ENCODE results near the gene EFEMP1. TPM values are rescaled to one million over a fixed set of nuclear protein-coding genes. Genes with fewer than 3 reads are reported as not detected.
"Not testable (repeated sequence)": the region's sequence is repeated elsewhere in the genome, so short reads cannot be mapped to it uniquely, and the experiment has no call there.

The EFEMP1 gene
- total RNA-seq, 6 donors from 2014 or later, result 65.0 to 293 (median 213) TPM

DNA sequence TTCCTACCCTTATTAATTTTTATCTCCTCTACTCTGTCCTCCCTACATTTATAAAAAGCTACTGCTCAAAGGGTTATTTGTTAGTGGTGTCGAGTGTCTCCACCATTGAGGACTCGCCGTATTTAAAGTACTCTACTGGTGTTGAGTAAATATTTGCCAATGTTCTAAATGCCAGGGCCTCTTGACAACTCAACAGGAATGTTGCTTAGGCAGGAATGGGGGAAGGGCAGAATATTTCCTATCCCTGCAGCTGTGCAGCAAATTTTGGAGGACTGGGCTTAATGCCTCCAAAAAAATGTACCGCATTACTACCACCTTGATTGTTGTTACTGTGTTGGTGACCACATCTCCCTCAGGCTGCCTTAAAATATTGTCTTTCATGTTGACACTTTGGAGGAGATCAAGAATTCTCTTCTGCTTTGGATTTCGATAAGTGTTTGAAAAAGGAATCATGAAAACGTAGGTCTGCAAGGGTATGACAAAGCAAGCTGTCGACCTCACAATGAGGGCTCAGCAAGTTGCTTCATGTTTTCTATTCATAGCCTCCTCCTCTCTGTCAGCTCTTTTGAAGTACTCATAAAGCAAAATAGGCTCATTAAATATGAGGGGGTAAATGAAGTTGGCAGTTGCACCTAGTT is 84.3 kb downstream of the EFEMP1 start:
- DNase-seq (peak in 1 of 2 donors; percentile 48), ATAC-seq (ENCODE audit: low FRiP score in 2 of 2) (peak; percentile 64 to 91)
- Histone ChIP-seq H3K4me3 (no peak overlapping the region), H3K9me3 (no peaks in the 10 kb centered on the region), H3K27me3 (no peaks in the 10 kb centered on the region), H3K4me1 (peaks cover 0 to 19% (median 5%) of the 10 kb centered on the region in 4 donors), H3K27ac (peak overlapping the region; percentile 62 to 77 (median 66)), H3K36me3 (no peaks in the 10 kb centered on the region)
- WGBS, 2 donors, result 36 to 39% methylated on average over 7 of the region's 7 CpGs
- TF ChIP-seq POLR2A (IDR thresholded peaks at IDR 0.05) (no peak), CTCF (IDR thresholded peaks at IDR 0.05) (no peak), POLR2AphosphoS5 (IDR thresholded peaks at IDR 0.05) (peak; percentile 22 to 55), EP300 (IDR thresholded peaks at IDR 0.05) (peak in 3 of 4 donors; percentile 79 to 97 (median 89))

- peak; percentile 39 to 40 for ATAC-seq (ENCODE audit: low FRiP score in 2 of 2)
- no peaks in the 10 kb centered on the region for H3K9me3 ChIP-seq
- no peak for DNase-seq
- no peaks in the 10 kb centered on the region for H3K27me3 ChIP-seq
- H3K4me1 ChIP-seq, result peaks cover 0 to 13% (median 3%) of the 10 kb centered on the region in 4 donors
- no peaks in the 10 kb centered on the region for H3K36me3 ChIP-seq
- peak overlapping the region in 3 of 4 donors; percentile 58 to 77 (median 69) for H3K27ac ChIP-seq
- TF ChIP-seq EP300 (IDR thresholded peaks at IDR 0.05) (no peak), POLR2A (IDR thresholded peaks at IDR 0.05) (no peak), POLR2AphosphoS5 (IDR thresholded peaks at IDR 0.05) (no peak), CTCF (IDR thresholded peaks at IDR 0.05) (no peak)
- WGBS, 2 donors, result 52 to 57% methylated on average over 1 of the region's 1 CpG
- H3K4me3 ChIP-seq, result no peak overlapping the region
These were observed 84.9 kb downstream of the EFEMP1 start for GRCh38 chr2:55838653-55839052.

GRCh38 chr2:55838117-55838516 is 85.5 kb downstream of the EFEMP1 start:
- WGBS, 2 donors, result 49 to 60% methylated on average over 1 of the region's 1 CpG

DNA sequence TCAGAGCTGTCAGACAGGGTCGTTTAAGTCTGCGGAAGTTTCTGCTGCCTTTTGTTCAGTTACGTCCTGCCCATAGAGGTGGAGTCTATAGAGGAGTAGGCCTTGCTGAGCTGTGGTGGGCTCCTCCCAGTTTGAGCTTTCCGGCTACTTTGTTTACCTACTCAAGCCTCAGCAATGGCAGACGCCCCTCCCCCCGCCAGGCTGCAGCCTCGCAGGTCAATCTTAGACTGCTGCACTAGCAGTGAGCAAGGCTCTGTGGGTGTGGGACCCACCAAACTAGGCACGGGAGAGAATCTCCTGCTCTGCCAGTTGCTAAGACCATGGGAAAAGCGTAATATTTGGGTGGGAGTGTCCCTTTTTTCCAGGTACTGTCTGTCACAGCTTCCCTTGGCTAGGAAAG is 86.5 kb downstream of the EFEMP1 start:
- Histone ChIP-seq H3K36me3 (no peaks in the 10 kb centered on the region), H3K9me3 (no peaks in the 10 kb centered on the region), H3K27me3 (no peaks in the 10 kb centered on the region), H3K4me1 (peaks cover 0 to 7% (median 0%) of the 10 kb centered on the region in 4 donors), H3K4me3 (no peak overlapping the region), H3K27ac (no peak overlapping the region)
- no peak for ATAC-seq (ENCODE audit: low FRiP score in 2 of 2)
- whole genome bisulfite sequencing, 2 donors, result 46 to 100% methylated on average over 2 to 9 of the region's 9 CpGs
- TF ChIP-seq POLR2AphosphoS5 (IDR thresholded peaks at IDR 0.05) (no peak), CTCF (IDR thresholded peaks at IDR 0.05) (no peak), POLR2A (IDR thresholded peaks at IDR 0.05) (no peak), EP300 (IDR thresholded peaks at IDR 0.05) (no peak)
- peak; percentile 29 to 37 for DNase-seq

More at GRCh38 chr2:55838117-55838516, 85.5 kb downstream of the EFEMP1 start:
- H3K36me3 ChIP-seq; H3K4me3 ChIP-seq; H3K27me3 ChIP-seq; H3K9me3 ChIP-seq; ATAC-seq (ENCODE audit: low FRiP score in 2 of 2); DNase-seq: not testable (repeated sequence)
- Histone ChIP-seq H3K27ac (peak overlapping the region in 2 of 4 donors; percentile 58 to 77), H3K4me1 (peaks cover 0 to 11% (median 1%) of the 10 kb centered on the region in 4 donors)

GRCh38 chr2:55831671-55832410 is 91.7 kb downstream of the EFEMP1 start:
- H3K27me3 ChIP-seq; H3K9me3 ChIP-seq; H3K27ac ChIP-seq; DNase-seq; H3K4me3 ChIP-seq; ATAC-seq (ENCODE audit: low FRiP score in 2 of 2); H3K4me1 ChIP-seq; H3K36me3 ChIP-seq: not testable (repeated sequence)
- WGBS, 2 donors, result 18 to 41% methylated on average over 2 of the region's 2 CpGs

Data from upper lobe of left lung (tissue), 6 donors.